DND-41 (cell line): ENCODE data around the gene HECTD1.

Source experiments
- ATAC-seq: fragments of 200-7000 bp; cut with Tn5 transposase; 3 replicates; pipeline ENCODE4 v1.9.1; 2021; ENCODE audit warnings: low read depth; ENCODE audit not compliant: insufficient read depth
- DNase-seq: peaks from one replicate; pipeline ENCODE4 v3.0.0-alpha.2; 2020
- H2AFZ ChIP-seq: 2 replicates; pipeline ENCODE4 v1.6.0; 2012; ENCODE audit warnings: low read depth, low read length
- H3K27ac ChIP-seq: 2 replicates; pipeline ENCODE4 v1.5.1; 2012; ENCODE audit warnings: low read length, inconsistent platforms
- H3K27me3 ChIP-seq: fragments of 200-600 bp; sonication (generic); 2 replicates; pipeline ENCODE4 v1.6.0; 2012; ENCODE audit warnings: low read length, mild to moderate bottlenecking, inconsistent platforms; ENCODE audit not compliant: insufficient read depth, poor library complexity
- H3K36me3 ChIP-seq: 2 replicates; pipeline ENCODE4 v1.5.1; 2012; ENCODE audit warnings: low read length, inconsistent platforms; ENCODE audit not compliant: insufficient read depth
- H3K4me1 ChIP-seq: 2 replicates; pipeline ENCODE4 v1.5.1; 2012; ENCODE audit warnings: mild to moderate bottlenecking, low read length; ENCODE audit not compliant: insufficient read depth
- H3K4me2 ChIP-seq: 2 replicates; pipeline ENCODE4 v1.6.0; 2012; ENCODE audit warnings: mild to moderate bottlenecking, moderate library complexity, low read length, inconsistent platforms; ENCODE audit not compliant: insufficient read depth
- H3K4me3 ChIP-seq, 2 experiments: fragments of 200-600 bp in 1 of 2; shearing (Covaris generic) in 1 of 2; 2 replicates each; pipeline ENCODE4 v1.5.1; 2012 to 2016; ENCODE audit warnings: inconsistent platforms in 2 of 2, low read length in 2 of 2, mild to moderate bottlenecking in 2 of 2, low read depth in 1 of 2, moderate library complexity in 1 of 2
- H3K79me2 ChIP-seq: 2 replicates; pipeline ENCODE4 v1.6.0; 2012; ENCODE audit warnings: low read length, inconsistent platforms; ENCODE audit not compliant: insufficient read depth
- H3K9ac ChIP-seq: 2 replicates; pipeline ENCODE4 v1.6.0; 2012; ENCODE audit warnings: low read depth, mild to moderate bottlenecking, inconsistent platforms, low read length, moderate library complexity
- H3K9me3 ChIP-seq: 2 replicates; pipeline ENCODE4 v1.5.1; 2012; ENCODE audit warnings: low read length, moderate library complexity, mild to moderate bottlenecking, inconsistent platforms; ENCODE audit not compliant: insufficient read depth, severe bottlenecking
- H4K20me1 ChIP-seq: 2 replicates; pipeline ENCODE4 v1.6.0; 2012; ENCODE audit warnings: low read length; ENCODE audit not compliant: insufficient read depth
- EZH2 ChIP-seq: IDR thresholded peaks from 3 replicates; pipeline ENCODE4 v1.6.1; 2012; ENCODE audit warnings: borderline replicate concordance, low read depth, mild to moderate bottlenecking, moderate library complexity, low read length, inconsistent platforms; ENCODE audit not compliant: severe bottlenecking
- TF ChIP-seq, protein P1 (sequence below): IDR thresholded peaks from 2 replicates; pipeline ENCODE4 v1.5.1; 2012; ENCODE audit warnings: borderline replicate concordance, low read length, moderate library complexity, mild to moderate bottlenecking; ENCODE audit not compliant: poor library complexity, severe bottlenecking; ENCODE audit errors: extremely low read depth

HECTD1 gene

DNA sequence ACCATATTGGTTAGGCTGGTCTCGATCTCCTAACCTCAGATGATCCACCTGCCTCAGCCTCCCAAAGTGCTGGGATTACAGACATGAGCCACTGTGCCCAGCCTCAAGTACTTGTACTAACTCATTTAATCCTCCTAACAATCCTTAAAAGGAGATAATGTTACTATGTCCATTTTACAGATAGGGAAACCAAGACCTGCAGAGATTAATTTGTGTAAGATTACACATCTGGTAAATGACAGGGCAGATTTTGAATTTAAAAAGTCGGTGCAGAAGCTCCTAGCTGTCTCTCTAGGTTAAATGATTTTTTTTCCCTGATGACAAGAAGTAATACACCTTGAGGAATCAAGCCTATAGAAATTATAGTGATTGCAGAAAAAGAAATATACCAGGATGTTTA is 13.7 kb upstream of the HECTD1 start:
- Histone ChIP-seq H3K79me2 (no peaks in the 10 kb centered on the region), H3K27me3 (no peaks in the 10 kb centered on the region), H3K9ac (no peak overlapping the region), H3K9me3 (no peaks in the 10 kb centered on the region), H4K20me1 (no peaks in the 10 kb centered on the region), H2AFZ (no peak overlapping the region), H3K27ac (no peak overlapping the region), H3K4me1 (no peaks in the 10 kb centered on the region), H3K36me3 (no peaks in the 10 kb centered on the region), H3K4me2 (no peak overlapping the region), H3K4me3 (no peak overlapping the region)
- ATAC-seq, result no peak
- no peak for TF ChIP-seq EZH2
- TF ChIP-seq, protein P1, sequence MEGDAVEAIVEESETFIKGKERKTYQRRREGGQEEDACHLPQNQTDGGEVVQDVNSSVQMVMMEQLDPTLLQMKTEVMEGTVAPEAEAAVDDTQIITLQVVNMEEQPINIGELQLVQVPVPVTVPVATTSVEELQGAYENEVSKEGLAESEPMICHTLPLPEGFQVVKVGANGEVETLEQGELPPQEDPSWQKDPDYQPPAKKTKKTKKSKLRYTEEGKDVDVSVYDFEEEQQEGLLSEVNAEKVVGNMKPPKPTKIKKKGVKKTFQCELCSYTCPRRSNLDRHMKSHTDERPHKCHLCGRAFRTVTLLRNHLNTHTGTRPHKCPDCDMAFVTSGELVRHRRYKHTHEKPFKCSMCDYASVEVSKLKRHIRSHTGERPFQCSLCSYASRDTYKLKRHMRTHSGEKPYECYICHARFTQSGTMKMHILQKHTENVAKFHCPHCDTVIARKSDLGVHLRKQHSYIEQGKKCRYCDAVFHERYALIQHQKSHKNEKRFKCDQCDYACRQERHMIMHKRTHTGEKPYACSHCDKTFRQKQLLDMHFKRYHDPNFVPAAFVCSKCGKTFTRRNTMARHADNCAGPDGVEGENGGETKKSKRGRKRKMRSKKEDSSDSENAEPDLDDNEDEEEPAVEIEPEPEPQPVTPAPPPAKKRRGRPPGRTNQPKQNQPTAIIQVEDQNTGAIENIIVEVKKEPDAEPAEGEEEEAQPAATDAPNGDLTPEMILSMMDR, result no peak
- no peak for DNase-seq

DNA sequence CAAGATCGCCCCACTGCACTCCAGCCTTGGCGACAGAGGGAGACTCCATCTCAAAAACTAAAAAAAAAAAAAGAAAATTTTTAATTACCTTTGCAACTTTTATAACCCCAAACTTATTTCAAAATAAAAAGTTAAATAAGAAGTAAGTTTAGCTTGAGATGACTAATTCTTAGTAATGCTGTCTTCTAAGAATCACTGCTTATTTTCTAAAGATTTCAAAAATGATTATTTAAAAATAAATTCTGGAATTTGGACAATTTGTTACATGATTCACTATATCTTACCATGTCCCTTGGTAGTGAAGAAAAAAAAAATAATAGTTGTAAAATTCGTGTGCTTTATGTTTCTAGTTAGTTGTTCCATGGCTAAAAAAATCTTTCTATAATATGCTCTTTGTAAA is 11.6 kb upstream of the HECTD1 start:
- no peak for ATAC-seq
- no peaks in the 10 kb centered on the region for H3K27me3 ChIP-seq
- DNase-seq, result no peak
- H3K4me3 ChIP-seq, result no peak overlapping the region
- H3K4me2 ChIP-seq, result no peak overlapping the region
- H3K36me3 ChIP-seq, result no peaks in the 10 kb centered on the region
- no peaks in the 10 kb centered on the region for H3K9me3 ChIP-seq
- H4K20me1 ChIP-seq, result no peaks in the 10 kb centered on the region
- no peak for TF ChIP-seq EZH2
- TF ChIP-seq, protein P1, result no peak
- H3K9ac ChIP-seq, result no peak overlapping the region
- H3K27ac ChIP-seq, result no peak overlapping the region
- no peaks in the 10 kb centered on the region for H3K4me1 ChIP-seq
- no peak overlapping the region for H2AFZ ChIP-seq
- no peaks in the 10 kb centered on the region for H3K79me2 ChIP-seq

DNA sequence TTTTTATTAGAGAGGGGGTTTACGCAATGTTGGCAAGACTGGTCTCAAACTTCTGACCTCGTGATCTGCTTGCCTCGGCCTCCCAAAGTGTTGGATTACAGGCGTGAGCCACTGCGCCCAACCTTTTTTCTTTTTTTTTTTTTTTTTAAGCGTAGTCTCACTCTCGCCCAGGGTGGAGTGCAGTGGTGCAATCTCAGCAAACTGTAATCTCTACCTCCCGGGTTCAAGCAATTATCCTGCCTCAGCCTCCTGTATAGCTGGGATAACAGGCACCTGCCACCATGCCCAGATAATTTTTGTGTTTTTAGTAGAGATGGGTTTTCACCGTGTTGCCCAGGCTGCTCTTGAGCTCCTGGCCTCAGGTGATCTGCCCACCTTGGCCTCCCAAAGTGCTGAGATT is 8.8 kb upstream of the HECTD1 start:
- no peak overlapping the region for H2AFZ ChIP-seq
- no peaks in the 10 kb centered on the region for H3K27me3 ChIP-seq
- H3K9me3 ChIP-seq, result no peaks in the 10 kb centered on the region
- H3K4me3 ChIP-seq, result no peak overlapping the region
- H3K36me3 ChIP-seq, result no peaks in the 10 kb centered on the region
- H3K27ac ChIP-seq, result no peak overlapping the region
- no peak for DNase-seq
- no peak for TF ChIP-seq EZH2
- TF ChIP-seq, protein P1, result no peak
- no peak overlapping the region for H3K4me2 ChIP-seq
- H3K79me2 ChIP-seq, result no peaks in the 10 kb centered on the region
- H3K9ac ChIP-seq, result no peak overlapping the region
- no peak for ATAC-seq
- H3K4me1 ChIP-seq, result no peaks in the 10 kb centered on the region
- H4K20me1 ChIP-seq, result no peaks in the 10 kb centered on the region

DNA sequence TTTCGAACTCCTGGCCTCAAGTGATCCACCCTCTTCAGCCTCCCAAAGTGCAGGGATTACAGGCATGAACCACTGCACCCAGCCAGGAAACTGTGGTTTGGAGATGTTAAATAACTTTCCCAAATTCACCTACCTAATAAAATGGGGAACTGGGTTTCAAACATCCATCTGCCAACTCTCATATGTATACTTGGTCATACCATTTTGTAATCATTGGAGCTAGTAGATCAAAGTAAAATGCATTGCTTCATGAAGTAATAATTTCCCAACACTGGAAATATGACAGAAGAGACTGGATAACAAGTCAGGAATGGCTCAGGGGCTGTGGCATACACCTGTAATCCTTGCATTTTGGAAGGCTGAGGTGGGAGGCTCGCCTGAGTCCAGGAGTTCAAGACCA is 5.3 kb upstream of the HECTD1 start:
- Histone ChIP-seq H3K27me3 (no peaks in the 10 kb centered on the region), H3K9me3 (no peaks in the 10 kb centered on the region), H3K9ac (no peak overlapping the region), H3K79me2 (no peaks in the 10 kb centered on the region), H3K27ac (no peak overlapping the region), H2AFZ (no peak overlapping the region), H3K36me3 (no peaks in the 10 kb centered on the region), H3K4me2 (no peak overlapping the region), H3K4me3 (no peak overlapping the region), H4K20me1 (no peaks in the 10 kb centered on the region), H3K4me1 (peaks cover 21% of the 10 kb centered on the region)
- DNase-seq (no peak), ATAC-seq (no peak)
- TF ChIP-seq, protein P1, result no peak
- no peak for TF ChIP-seq EZH2
